Limb (tissue), 2 donors: ENCODE results near the gene CHCHD3.

ENCODE experiments used
- DNase-seq, 2 donors: peaks; one replicate each; pipeline ENCODE4 v3.0.0-alpha.2; 2016; ENCODE audit errors: extremely low spot score in 2 of 2

The CHCHD3 gene

GRCh38 chr7:132750096-132750495 is 331.8 kb downstream of the CHCHD3 start:
- no peak for DNase-seq

- DNase-seq: no peak
Observed at GRCh38 chr7:132745510-132745909, 336.4 kb downstream of the CHCHD3 start.

- no peak for DNase-seq
Observed at GRCh38 chr7:132743974-132744373, 337.9 kb downstream of the CHCHD3 start.

GRCh38 chr7:132742189-132742612 is 339.7 kb downstream of the CHCHD3 start:
- no peak for DNase-seq

GRCh38 chr7:132740176-132740575 is 341.7 kb downstream of the CHCHD3 start:
- DNase-seq: no peak

- no peak for DNase-seq
Observed at GRCh38 chr7:132739271-132739955, 342.5 kb downstream of the CHCHD3 start.

- no peak for DNase-seq
Observed at GRCh38 chr7:132738254-132738653, 343.6 kb downstream of the CHCHD3 start.

- no peak for DNase-seq
Observed at GRCh38 chr7:132735476-132735875, 346.4 kb downstream of the CHCHD3 start.
